Measurements from ENCODE around the gene C5. TPM values are rescaled to one million over a fixed set of nuclear protein-coding genes. Genes with fewer than 3 reads are reported as not detected.

The C5 gene
- total RNA-seq, 3 donors from 2014 or later (not counting 1 experiment from before 2014, with no cell fraction given): 1.5 to 2.0 (median 1.5) TPM

GRCh38 chr9:121088576-121088975 is 38.5 kb upstream of the C5 start:
- peaks cover 7 to 14% of the 10 kb centered on the region in 2 donors for H3K4me1 Mint-ChIP-seq
- H3K27me3 ChIP-seq (ENCODE audit: control insufficient read depth, insufficient read depth, low read length): no peaks in the 10 kb centered on the region
- peak overlapping the region; percentile 45 to 58 for H3K27ac Mint-ChIP-seq
- H3K4me3 ChIP-seq (ENCODE audit: low read length): no peak overlapping the region
- H3K27me3 Mint-ChIP-seq (ENCODE audit: low read depth in 2 of 2): no peaks in the 10 kb centered on the region
- H3K4me3 Mint-ChIP-seq: no peak overlapping the region
- WGBS (ENCODE audit: insufficient coverage): 66% methylated on average over 2 of the region's 3 CpGs
- ATAC-seq: no peak
- H3K9me3 Mint-ChIP-seq: no peaks in the 10 kb centered on the region
- H3K4me1 ChIP-seq (ENCODE audit: control insufficient read depth, insufficient read depth, low read length): no peaks in the 10 kb centered on the region
- H3K9me3 ChIP-seq (ENCODE audit: control insufficient read depth, insufficient read depth, low read length): no peaks in the 10 kb centered on the region
- H3K36me3 ChIP-seq (ENCODE audit: control insufficient read depth, insufficient read depth, low read length): peaks cover 42% of the 10 kb centered on the region
- TF ChIP-seq, protein P1, sequence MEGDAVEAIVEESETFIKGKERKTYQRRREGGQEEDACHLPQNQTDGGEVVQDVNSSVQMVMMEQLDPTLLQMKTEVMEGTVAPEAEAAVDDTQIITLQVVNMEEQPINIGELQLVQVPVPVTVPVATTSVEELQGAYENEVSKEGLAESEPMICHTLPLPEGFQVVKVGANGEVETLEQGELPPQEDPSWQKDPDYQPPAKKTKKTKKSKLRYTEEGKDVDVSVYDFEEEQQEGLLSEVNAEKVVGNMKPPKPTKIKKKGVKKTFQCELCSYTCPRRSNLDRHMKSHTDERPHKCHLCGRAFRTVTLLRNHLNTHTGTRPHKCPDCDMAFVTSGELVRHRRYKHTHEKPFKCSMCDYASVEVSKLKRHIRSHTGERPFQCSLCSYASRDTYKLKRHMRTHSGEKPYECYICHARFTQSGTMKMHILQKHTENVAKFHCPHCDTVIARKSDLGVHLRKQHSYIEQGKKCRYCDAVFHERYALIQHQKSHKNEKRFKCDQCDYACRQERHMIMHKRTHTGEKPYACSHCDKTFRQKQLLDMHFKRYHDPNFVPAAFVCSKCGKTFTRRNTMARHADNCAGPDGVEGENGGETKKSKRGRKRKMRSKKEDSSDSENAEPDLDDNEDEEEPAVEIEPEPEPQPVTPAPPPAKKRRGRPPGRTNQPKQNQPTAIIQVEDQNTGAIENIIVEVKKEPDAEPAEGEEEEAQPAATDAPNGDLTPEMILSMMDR (IDR thresholded peaks at IDR 0.05): no peak
- H3K27ac ChIP-seq (ENCODE audit: low read length): no peak overlapping the region
- DNase-seq: no peak
- intact Hi-C loops (cut with micrococcal nuclease): no loop called here
- H3K36me3 Mint-ChIP-seq: peaks cover 15% of the 10 kb centered on the region

DNA sequence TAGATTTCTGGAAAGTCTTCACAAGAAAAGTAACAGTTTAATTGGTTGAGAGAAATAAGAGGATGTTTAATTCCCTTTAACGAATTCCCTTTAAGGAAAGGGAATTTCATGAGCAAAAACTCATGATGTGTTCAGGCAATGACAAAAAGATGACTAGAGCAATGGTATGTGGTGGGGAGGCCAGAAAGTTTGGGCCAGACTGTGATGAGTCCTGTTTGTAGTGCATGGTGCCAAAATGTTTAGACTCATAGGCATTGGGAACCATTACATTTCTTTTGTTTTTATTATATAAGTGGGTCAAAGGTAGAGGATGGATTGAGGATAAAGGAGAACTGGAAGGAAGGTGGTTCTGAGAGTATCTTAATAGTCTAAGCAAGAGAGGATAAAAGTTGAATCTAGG is 35.6 kb upstream of the C5 start:
- H3K4me1 Mint-ChIP-seq: peaks cover 7 to 14% of the 10 kb centered on the region in 2 donors
- Histone ChIP-seq H3K27me3 (ENCODE audit: control insufficient read depth, insufficient read depth, low read length) (no peaks in the 10 kb centered on the region), H3K9me3 (ENCODE audit: control insufficient read depth, insufficient read depth, low read length) (no peaks in the 10 kb centered on the region), H3K4me1 (ENCODE audit: control insufficient read depth, insufficient read depth, low read length) (no peaks in the 10 kb centered on the region), H3K27ac (ENCODE audit: low read length) (no peak overlapping the region), H3K36me3 (ENCODE audit: control insufficient read depth, insufficient read depth, low read length) (peaks cover 46% of the 10 kb centered on the region), H3K4me3 (ENCODE audit: low read length) (no peak overlapping the region)
- peaks cover 15% of the 10 kb centered on the region for H3K36me3 Mint-ChIP-seq
- no peak overlapping the region for H3K4me3 Mint-ChIP-seq
- H3K27ac Mint-ChIP-seq: no peak overlapping the region
- TF ChIP-seq, protein P1 (IDR thresholded peaks at IDR 0.05): no peak
- WGBS (ENCODE audit: insufficient coverage): 89% methylated on average over 1 of the region's 1 CpG
- intact Hi-C loops (cut with micrococcal nuclease): no loop called here
- no peak for DNase-seq
- no peak for ATAC-seq
- no peaks in the 10 kb centered on the region for H3K9me3 Mint-ChIP-seq
- H3K27me3 Mint-ChIP-seq (ENCODE audit: low read depth in 2 of 2): no peaks in the 10 kb centered on the region

GRCh38 chr9:121082075-121082474 is 32.0 kb upstream of the C5 start:
- peak overlapping the region in 1 of 2 donors; percentile 59 for H3K27ac Mint-ChIP-seq
- H3K27ac ChIP-seq (ENCODE audit: low read length): no peak overlapping the region

More at GRCh38 chr9:121082075-121082474, 32.0 kb upstream of the C5 start:
- H3K9me3 Mint-ChIP-seq: no peaks in the 10 kb centered on the region
- DNase-seq (no peak), ATAC-seq (no peak)
- H3K36me3 ChIP-seq (ENCODE audit: control insufficient read depth, insufficient read depth, low read length): peaks cover 35% of the 10 kb centered on the region
- no peak overlapping the region for H3K4me3 ChIP-seq (ENCODE audit: low read length)
- no peaks in the 10 kb centered on the region for H3K9me3 ChIP-seq (ENCODE audit: control insufficient read depth, insufficient read depth, low read length)
- peaks cover 3 to 12% of the 10 kb centered on the region in 2 donors for H3K4me1 Mint-ChIP-seq
- peaks cover 15% of the 10 kb centered on the region for H3K36me3 Mint-ChIP-seq
- no peak overlapping the region for H3K4me3 Mint-ChIP-seq
- no peaks in the 10 kb centered on the region for H3K27me3 ChIP-seq (ENCODE audit: control insufficient read depth, insufficient read depth, low read length)
- TF ChIP-seq, protein P1 (IDR thresholded peaks at IDR 0.05): no peak
- intact Hi-C loops (cut with micrococcal nuclease): no loop called here
- H3K4me1 ChIP-seq (ENCODE audit: control insufficient read depth, insufficient read depth, low read length): no peaks in the 10 kb centered on the region
- H3K27me3 Mint-ChIP-seq (ENCODE audit: low read depth in 2 of 2): no peaks in the 10 kb centered on the region
- WGBS (ENCODE audit: insufficient coverage): 88% methylated on average over 1 of the region's 1 CpG

All from natural killer cell (primary cell).